Measurements from ENCODE around the gene DNAJC15.

GRCh38 chr13:43127827-43128226 lies 104.4 kb downstream of the DNAJC15 start:
- TF ChIP-seq EZH2 (IDR thresholded peaks at IDR 0.05; ENCODE audit: low read length, missing control alignments), result no peak
- TF ChIP-seq CTCF (conservative IDR thresholded peaks at IDR 0.05 in 1 of 2, IDR thresholded peaks at IDR 0.05 in 1 of 2; ENCODE audit: low read depth in 1 of 2, low read length in 2 of 2), result no peak

Data from fibroblast of lung (primary cell).